ENCODE results near the gene HPCAL1.
A peak's percentile ranks its signal among the peaks of the same experiment; 100 is the strongest.

HPCAL1 gene

GRCh38 chr2:10422251-10422650 is 119.5 kb downstream of the HPCAL1 start:
- no peaks in the 10 kb centered on the region for H3K27me3 ChIP-seq (ENCODE audit: control insufficient read depth in 1 of 2, insufficient read depth in 2 of 2, low read length in 2 of 2)
- H3K4me1 ChIP-seq (ENCODE audit: control insufficient read depth in 1 of 2, insufficient read depth in 2 of 2, low read length in 2 of 2), result peaks cover 0 to 5% of the 10 kb centered on the region in 2 donors
- no peaks in the 10 kb centered on the region for H3K9me3 ChIP-seq (ENCODE audit: control insufficient read depth in 1 of 2, low read length in 2 of 2)
- H3K9ac ChIP-seq (ENCODE audit: low read depth in 1 of 2, low read length in 2 of 2), result no peak overlapping the region
- no peak overlapping the region for H3K4me3 ChIP-seq (ENCODE audit: low read depth in 1 of 2, low read length in 2 of 2)
- H3K27ac ChIP-seq (ENCODE audit: low read depth, low read length), result no peak overlapping the region
- peaks cover 25 to 69% of the 10 kb centered on the region in 2 donors for H3K36me3 ChIP-seq (ENCODE audit: control insufficient read depth in 1 of 2, insufficient read depth in 2 of 2, low read length in 2 of 2)

- Histone ChIP-seq H3K9ac (ENCODE audit: low read depth in 1 of 2, low read length in 2 of 2) (no peak overlapping the region), H3K4me3 (ENCODE audit: low read depth in 1 of 2, low read length in 2 of 2) (no peak overlapping the region), H3K27ac (ENCODE audit: low read depth, low read length) (no peak overlapping the region), H3K27me3 (ENCODE audit: control insufficient read depth in 1 of 2, insufficient read depth in 2 of 2, low read length in 2 of 2) (no peaks in the 10 kb centered on the region), H3K4me1 (ENCODE audit: control insufficient read depth in 1 of 2, insufficient read depth in 2 of 2, low read length in 2 of 2) (peaks cover 2% of the 10 kb centered on the region in 2 donors), H3K9me3 (ENCODE audit: control insufficient read depth in 1 of 2, low read length in 2 of 2) (no peaks in the 10 kb centered on the region), H3K36me3 (ENCODE audit: control insufficient read depth in 1 of 2, insufficient read depth in 2 of 2, low read length in 2 of 2) (peaks cover 25 to 75% of the 10 kb centered on the region in 2 donors)
Observed at GRCh38 chr2:10422732-10423399, 120.2 kb downstream of the HPCAL1 start.

- H3K4me3 ChIP-seq (ENCODE audit: low read depth in 1 of 2, low read length in 2 of 2), result no peak overlapping the region
- H3K27me3 ChIP-seq (ENCODE audit: control insufficient read depth in 1 of 2, insufficient read depth in 2 of 2, low read length in 2 of 2), result no peaks in the 10 kb centered on the region
- H3K9me3 ChIP-seq (ENCODE audit: control insufficient read depth in 1 of 2, low read length in 2 of 2), result no peaks in the 10 kb centered on the region
- peaks cover 25 to 78% of the 10 kb centered on the region in 2 donors for H3K36me3 ChIP-seq (ENCODE audit: control insufficient read depth in 1 of 2, insufficient read depth in 2 of 2, low read length in 2 of 2)
- H3K27ac ChIP-seq (ENCODE audit: low read depth, low read length), result no peak overlapping the region
- H3K4me1 ChIP-seq (ENCODE audit: control insufficient read depth in 1 of 2, insufficient read depth in 2 of 2, low read length in 2 of 2), result peaks cover 7% of the 10 kb centered on the region in 2 donors
- no peak overlapping the region for H3K9ac ChIP-seq (ENCODE audit: low read depth in 1 of 2, low read length in 2 of 2)
Observed at GRCh38 chr2:10423400-10423774, 120.7 kb downstream of the HPCAL1 start.

GRCh38 chr2:10424051-10424450 is 121.3 kb downstream of the HPCAL1 start:
- no peaks in the 10 kb centered on the region for H3K9me3 ChIP-seq (ENCODE audit: control insufficient read depth in 1 of 2, low read length in 2 of 2)
- H3K36me3 ChIP-seq (ENCODE audit: control insufficient read depth in 1 of 2, insufficient read depth in 2 of 2, low read length in 2 of 2), result peaks cover 25 to 79% of the 10 kb centered on the region in 2 donors
- no peak overlapping the region for H3K9ac ChIP-seq (ENCODE audit: low read depth in 1 of 2, low read length in 2 of 2)
- no peaks in the 10 kb centered on the region for H3K27me3 ChIP-seq (ENCODE audit: control insufficient read depth in 1 of 2, insufficient read depth in 2 of 2, low read length in 2 of 2)
- no peak overlapping the region for H3K27ac ChIP-seq (ENCODE audit: low read depth, low read length)
- H3K4me1 ChIP-seq (ENCODE audit: control insufficient read depth in 1 of 2, insufficient read depth in 2 of 2, low read length in 2 of 2), result peaks cover 12 to 13% of the 10 kb centered on the region in 2 donors
- no peak overlapping the region for H3K4me3 ChIP-seq (ENCODE audit: low read depth in 1 of 2, low read length in 2 of 2)

- H3K9ac ChIP-seq (ENCODE audit: low read depth in 1 of 2, low read length in 2 of 2), result no peak overlapping the region
- H3K27me3 ChIP-seq (ENCODE audit: control insufficient read depth in 1 of 2, insufficient read depth in 2 of 2, low read length in 2 of 2), result no peaks in the 10 kb centered on the region
- H3K27ac ChIP-seq (ENCODE audit: low read depth, low read length), result no peak overlapping the region
- H3K9me3 ChIP-seq (ENCODE audit: control insufficient read depth in 1 of 2, low read length in 2 of 2), result no peaks in the 10 kb centered on the region
- peaks cover 25 to 71% of the 10 kb centered on the region in 2 donors for H3K36me3 ChIP-seq (ENCODE audit: control insufficient read depth in 1 of 2, insufficient read depth in 2 of 2, low read length in 2 of 2)
- no peak overlapping the region for H3K4me3 ChIP-seq (ENCODE audit: low read depth in 1 of 2, low read length in 2 of 2)
- H3K4me1 ChIP-seq (ENCODE audit: control insufficient read depth in 1 of 2, insufficient read depth in 2 of 2, low read length in 2 of 2), result peaks cover 13 to 14% of the 10 kb centered on the region in 2 donors
Observed at GRCh38 chr2:10424916-10425505, 122.3 kb downstream of the HPCAL1 start.

GRCh38 chr2:10425699-10426098 is 123.0 kb downstream of the HPCAL1 start:
- Histone ChIP-seq H3K9me3 (ENCODE audit: control insufficient read depth in 1 of 2, low read length in 2 of 2) (no peaks in the 10 kb centered on the region), H3K9ac (ENCODE audit: low read depth in 1 of 2, low read length in 2 of 2) (no peak overlapping the region), H3K4me3 (ENCODE audit: low read depth in 1 of 2, low read length in 2 of 2) (no peak overlapping the region), H3K27ac (ENCODE audit: low read depth, low read length) (no peak overlapping the region), H3K4me1 (ENCODE audit: control insufficient read depth in 1 of 2, insufficient read depth in 2 of 2, low read length in 2 of 2) (peaks cover 13 to 19% of the 10 kb centered on the region in 2 donors), H3K36me3 (ENCODE audit: control insufficient read depth in 1 of 2, insufficient read depth in 2 of 2, low read length in 2 of 2) (peaks cover 25 to 71% of the 10 kb centered on the region in 2 donors), H3K27me3 (ENCODE audit: control insufficient read depth in 1 of 2, insufficient read depth in 2 of 2, low read length in 2 of 2) (no peaks in the 10 kb centered on the region)

GRCh38 chr2:10426726-10427617 is 124.3 kb downstream of the HPCAL1 start:
- no peak overlapping the region for H3K9ac ChIP-seq (ENCODE audit: low read depth in 1 of 2, low read length in 2 of 2)
- H3K36me3 ChIP-seq (ENCODE audit: control insufficient read depth in 1 of 2, insufficient read depth in 2 of 2, low read length in 2 of 2), result peaks cover 24 to 59% of the 10 kb centered on the region in 2 donors
- no peak overlapping the region for H3K27ac ChIP-seq (ENCODE audit: low read depth, low read length)

GRCh38 chr2:10427618-10427949 is 124.9 kb downstream of the HPCAL1 start:
- Histone ChIP-seq H3K4me1 (ENCODE audit: control insufficient read depth in 1 of 2, insufficient read depth in 2 of 2, low read length in 2 of 2) (peaks cover 25 to 30% of the 10 kb centered on the region in 2 donors), H3K9ac (ENCODE audit: low read depth in 1 of 2, low read length in 2 of 2) (no peak overlapping the region), H3K4me3 (ENCODE audit: low read depth in 1 of 2, low read length in 2 of 2) (no peak overlapping the region), H3K36me3 (ENCODE audit: control insufficient read depth in 1 of 2, insufficient read depth in 2 of 2, low read length in 2 of 2) (peaks cover 19 to 53% of the 10 kb centered on the region in 2 donors), H3K27ac (ENCODE audit: low read depth, low read length) (no peak overlapping the region), H3K27me3 (ENCODE audit: control insufficient read depth in 1 of 2, insufficient read depth in 2 of 2, low read length in 2 of 2) (no peaks in the 10 kb centered on the region), H3K9me3 (ENCODE audit: control insufficient read depth in 1 of 2, low read length in 2 of 2) (no peaks in the 10 kb centered on the region)

More at GRCh38 chr2:10426726-10427617, 124.3 kb downstream of the HPCAL1 start:
- Histone ChIP-seq H3K9me3 (ENCODE audit: control insufficient read depth in 1 of 2, low read length in 2 of 2) (no peaks in the 10 kb centered on the region), H3K4me1 (ENCODE audit: control insufficient read depth in 1 of 2, insufficient read depth in 2 of 2, low read length in 2 of 2) (peaks cover 19 to 30% of the 10 kb centered on the region in 2 donors), H3K4me3 (ENCODE audit: low read depth in 1 of 2, low read length in 2 of 2) (no peak overlapping the region), H3K27me3 (ENCODE audit: control insufficient read depth in 1 of 2, insufficient read depth in 2 of 2, low read length in 2 of 2) (no peaks in the 10 kb centered on the region)

- Histone ChIP-seq H3K27ac (ENCODE audit: low read depth, low read length) (no peak overlapping the region), H3K4me3 (ENCODE audit: low read depth in 1 of 2, low read length in 2 of 2) (peak overlapping the region in 1 of 2 donors; percentile 40), H3K9me3 (ENCODE audit: control insufficient read depth in 1 of 2, low read length in 2 of 2) (no peaks in the 10 kb centered on the region), H3K9ac (ENCODE audit: low read depth in 1 of 2, low read length in 2 of 2) (no peak overlapping the region), H3K27me3 (ENCODE audit: control insufficient read depth in 1 of 2, insufficient read depth in 2 of 2, low read length in 2 of 2) (no peaks in the 10 kb centered on the region), H3K4me1 (ENCODE audit: control insufficient read depth in 1 of 2, insufficient read depth in 2 of 2, low read length in 2 of 2) (peaks cover 30 to 31% of the 10 kb centered on the region in 2 donors), H3K36me3 (ENCODE audit: control insufficient read depth in 1 of 2, insufficient read depth in 2 of 2, low read length in 2 of 2) (peaks cover 13 to 46% of the 10 kb centered on the region in 2 donors)
Observed at GRCh38 chr2:10428355-10428754, 125.7 kb downstream of the HPCAL1 start.

- H3K4me3 ChIP-seq (ENCODE audit: low read depth in 1 of 2, low read length in 2 of 2), result peak overlapping the region in 1 of 2 donors; percentile 40
- H3K36me3 ChIP-seq (ENCODE audit: control insufficient read depth in 1 of 2, insufficient read depth in 2 of 2, low read length in 2 of 2), result peaks cover 12 to 43% of the 10 kb centered on the region in 2 donors
Observed at GRCh38 chr2:10428924-10429323, 126.2 kb downstream of the HPCAL1 start.

More at GRCh38 chr2:10428924-10429323, 126.2 kb downstream of the HPCAL1 start:
- peaks cover 30 to 34% of the 10 kb centered on the region in 2 donors for H3K4me1 ChIP-seq (ENCODE audit: control insufficient read depth in 1 of 2, insufficient read depth in 2 of 2, low read length in 2 of 2)
- no peak overlapping the region for H3K9ac ChIP-seq (ENCODE audit: low read depth in 1 of 2, low read length in 2 of 2)
- H3K9me3 ChIP-seq (ENCODE audit: control insufficient read depth in 1 of 2, low read length in 2 of 2), result no peaks in the 10 kb centered on the region
- no peaks in the 10 kb centered on the region for H3K27me3 ChIP-seq (ENCODE audit: control insufficient read depth in 1 of 2, insufficient read depth in 2 of 2, low read length in 2 of 2)
- no peak overlapping the region for H3K27ac ChIP-seq (ENCODE audit: low read depth, low read length)
